Activated CD4-positive, alpha-beta T cell treated with anti-CD3 and anti-CD28 coated beads for 24 hours (primary cell): ENCODE measurements around the gene KCNK15.

Experiments used
- DNase-seq, 2 donors: peaks; one replicate each; pipeline ENCODE4 v3.0.0-alpha.2; 2020; ENCODE audit warnings: low read depth in 2 of 2

Gene KCNK15

DNA sequence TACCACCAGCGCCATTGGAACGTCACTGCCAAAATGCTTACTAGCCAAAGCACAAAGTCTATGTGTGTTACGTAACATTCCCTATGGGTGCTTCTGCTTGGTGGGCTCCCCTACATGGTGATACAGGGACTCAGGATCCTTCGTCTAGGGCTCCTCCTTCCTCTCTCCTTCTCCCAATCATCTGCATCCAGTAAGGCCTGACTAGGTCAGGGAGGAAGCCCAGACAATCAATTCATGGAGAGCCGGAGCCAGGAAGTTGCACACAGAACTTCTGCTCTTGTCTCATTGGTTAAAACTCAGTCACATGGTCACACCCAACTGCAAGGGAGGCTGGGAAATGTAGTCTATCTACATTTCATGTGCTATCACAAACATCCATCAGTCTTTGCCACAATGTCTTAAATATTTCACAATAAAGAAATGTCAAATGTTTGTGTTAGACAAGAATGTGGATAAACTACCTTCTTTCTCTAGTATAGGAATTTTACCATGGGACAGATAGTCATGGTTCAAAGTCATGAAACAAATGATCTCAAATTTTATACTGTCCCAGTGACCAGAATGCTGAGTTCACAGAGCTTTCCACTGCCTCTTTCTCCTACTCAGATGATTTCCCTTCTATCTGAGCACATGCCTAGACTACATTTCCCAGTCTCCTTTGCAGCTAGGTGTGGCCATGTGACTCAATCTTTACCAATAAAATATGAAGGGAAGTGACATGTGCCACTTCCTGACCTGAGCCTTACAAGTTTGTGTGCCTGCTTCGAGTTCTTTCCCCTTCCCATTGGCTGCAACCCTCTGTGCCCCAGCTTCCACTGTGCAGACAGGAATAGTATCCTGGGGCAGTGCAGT is 9.3 kb upstream of the KCNK15 start:
- no peak for DNase-seq

DNA sequence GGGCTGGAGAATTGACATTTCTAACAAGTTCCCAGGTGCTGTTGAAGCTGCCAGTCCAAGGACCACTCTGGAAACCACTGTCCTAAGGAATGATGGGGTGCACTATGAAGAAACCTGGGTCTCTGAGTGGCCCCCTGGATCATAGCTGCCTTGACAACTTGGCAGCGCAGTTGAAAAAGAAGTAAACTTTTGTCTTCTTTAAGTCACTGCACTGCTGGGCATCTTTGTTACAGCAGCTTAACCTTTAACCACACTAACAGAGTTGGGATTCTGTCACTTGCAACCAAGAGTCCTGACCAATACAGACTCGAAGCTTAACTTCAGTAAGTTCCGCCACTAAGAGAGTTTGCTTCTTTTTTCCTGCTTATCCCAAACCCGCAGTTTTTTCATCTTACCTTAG is 8.5 kb upstream of the KCNK15 start:
- no peak for DNase-seq

DNA sequence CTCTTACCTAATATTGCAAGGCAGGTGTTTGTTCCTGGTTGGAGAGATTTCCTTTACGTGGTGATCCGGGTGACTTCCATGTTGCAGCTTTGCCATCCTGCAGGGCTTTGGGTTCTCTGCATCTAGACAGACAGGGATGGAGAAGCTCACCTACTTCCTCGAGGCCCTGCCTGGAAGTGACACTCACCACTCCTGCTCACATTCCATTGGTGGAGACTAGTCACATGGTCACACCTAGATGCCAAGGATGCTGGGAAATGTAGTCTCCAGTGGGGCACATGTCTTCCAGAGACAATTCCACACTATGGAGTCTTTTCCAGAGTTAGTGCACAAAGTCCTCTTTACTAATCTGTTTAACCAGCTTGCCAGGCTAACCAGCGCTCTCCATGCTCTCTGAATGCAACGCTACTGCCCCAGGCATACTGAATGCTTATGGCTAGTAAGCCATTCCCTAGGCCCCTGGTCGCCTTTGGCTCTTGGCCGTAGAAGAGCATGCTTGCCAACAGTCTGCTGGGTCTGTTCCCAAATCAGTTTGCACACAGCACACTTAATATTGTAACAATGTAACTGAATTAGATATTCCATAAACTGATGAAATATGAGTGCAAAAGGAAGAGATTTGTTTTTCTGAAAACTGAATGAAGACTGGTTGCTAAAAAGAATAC is 6.7 kb upstream of the KCNK15 start:
- peak in 1 of 2 donors; percentile 22 for DNase-seq

DNA sequence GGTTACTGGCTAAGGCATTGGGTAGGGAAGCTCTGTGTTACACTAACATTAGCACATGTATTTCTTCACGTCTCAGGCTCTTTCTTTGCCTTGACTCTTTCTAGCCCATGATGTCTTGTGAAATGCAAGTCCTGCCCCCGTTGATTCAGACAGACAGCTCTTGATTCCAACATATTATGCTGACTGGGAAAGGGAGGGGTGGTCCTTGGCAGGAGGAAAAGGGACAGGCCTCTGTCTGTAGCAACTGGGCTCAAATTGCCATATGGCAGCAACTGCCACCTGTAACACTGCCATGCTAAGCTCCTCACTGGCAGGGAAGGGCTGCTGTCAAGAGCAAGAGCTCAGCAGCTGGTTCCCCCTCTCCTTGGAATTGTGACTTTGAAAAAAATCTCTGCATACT is 5.7 kb upstream of the KCNK15 start:
- no peak for DNase-seq

DNA sequence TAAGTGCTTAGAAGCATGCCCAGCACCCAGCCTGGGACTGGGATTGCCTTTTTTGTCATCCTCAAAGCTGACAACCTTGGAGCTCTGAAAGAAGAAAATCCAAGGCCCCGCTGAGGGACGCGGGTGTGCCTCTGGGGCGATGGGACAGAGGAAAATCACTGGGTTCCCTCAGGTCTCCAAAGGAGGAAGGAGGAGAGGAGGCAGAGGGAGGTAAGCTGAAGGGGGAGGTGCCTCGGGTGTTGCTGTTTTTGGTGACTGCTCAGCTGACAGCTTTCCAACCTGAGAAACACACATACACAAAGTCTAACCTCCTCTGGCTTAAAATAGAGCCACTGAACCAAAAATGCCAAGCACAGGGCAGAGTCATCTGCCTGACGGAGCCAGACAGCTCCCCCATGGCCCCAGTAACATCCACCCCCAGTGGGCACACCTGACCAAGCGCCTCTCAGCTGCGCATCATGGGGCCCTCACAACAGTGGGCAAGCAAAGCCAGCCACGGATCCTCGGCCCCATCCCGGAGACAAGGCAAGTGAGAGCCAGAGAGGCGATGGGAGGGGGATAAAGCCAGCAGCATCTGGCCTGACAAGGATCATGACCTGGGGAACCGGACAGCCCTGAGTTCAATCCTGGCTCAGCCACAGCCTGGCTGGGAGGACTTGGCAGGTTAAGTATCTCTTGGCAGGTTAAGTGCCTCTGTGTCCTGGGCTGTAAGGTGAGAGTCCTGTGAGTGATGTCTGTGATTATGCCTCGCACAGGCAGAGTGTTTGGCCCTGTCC is 3.2 kb upstream of the KCNK15 start:
- DNase-seq = no peak

DNA sequence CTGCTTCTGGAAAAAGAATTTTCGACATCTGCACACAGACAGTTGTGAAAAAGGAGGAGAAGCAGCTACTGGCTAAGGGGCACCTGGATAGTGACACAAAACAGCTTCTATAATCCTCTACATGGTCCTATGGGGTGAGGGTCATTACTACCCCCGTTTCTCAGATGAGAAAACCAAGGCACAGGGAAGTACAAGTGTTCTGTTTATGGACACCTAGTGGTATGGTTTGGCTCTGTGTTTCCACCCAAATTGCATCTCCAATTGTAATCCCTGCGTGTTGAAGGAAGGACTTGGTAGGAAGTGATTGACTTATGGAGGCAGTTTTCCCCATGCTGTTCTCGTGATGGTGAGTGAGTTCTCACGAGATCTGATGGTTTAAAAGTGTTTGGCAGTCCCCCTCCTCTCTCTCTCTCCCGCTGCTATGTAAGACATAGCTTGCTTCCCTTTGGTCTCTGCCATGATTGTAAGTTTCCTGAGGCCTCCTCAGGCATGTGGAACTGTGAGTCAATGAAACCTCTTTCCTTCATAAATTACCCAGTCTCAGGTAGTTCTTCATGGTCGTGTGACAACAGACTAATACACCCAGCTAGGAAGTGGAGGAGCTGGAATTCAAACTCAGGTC is 2.5 kb upstream of the KCNK15 start:
- DNase-seq = no peak

DNA sequence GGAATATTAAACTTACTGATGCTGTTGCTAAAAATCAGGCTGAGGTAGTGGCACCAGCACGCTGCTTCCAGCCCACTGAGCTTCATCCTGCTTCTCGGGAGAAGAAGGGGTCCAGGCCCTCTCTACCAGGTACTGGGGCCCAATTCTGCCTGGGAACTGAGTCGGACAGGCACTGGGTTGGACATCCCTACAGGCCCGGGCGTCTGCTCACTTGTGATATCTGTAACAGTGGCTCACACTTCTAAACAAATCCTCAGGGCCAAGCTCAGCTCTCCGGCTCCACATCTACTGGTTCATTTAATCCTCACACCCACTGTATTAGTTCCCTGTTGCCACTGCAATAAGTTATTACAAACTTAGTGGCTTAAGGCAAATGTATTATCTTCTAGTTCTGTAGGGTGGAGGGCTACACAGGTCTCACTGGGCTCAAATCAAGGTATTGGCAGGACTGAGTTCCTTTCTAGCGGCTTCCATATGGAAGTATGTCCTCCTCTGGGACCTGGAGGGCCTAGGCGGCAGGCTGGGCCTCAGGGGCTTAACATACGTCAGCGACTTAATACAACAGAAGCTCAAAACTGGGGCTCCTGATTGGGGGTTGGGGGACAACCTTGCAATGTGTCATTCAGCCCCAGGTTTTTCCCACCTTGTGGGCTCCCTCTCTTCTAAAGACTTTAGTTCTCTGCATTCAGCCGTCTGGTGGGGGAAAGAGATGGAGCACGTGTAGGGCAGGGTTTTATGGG is 1.6 kb upstream of the KCNK15 start:
- no peak for DNase-seq

DNA sequence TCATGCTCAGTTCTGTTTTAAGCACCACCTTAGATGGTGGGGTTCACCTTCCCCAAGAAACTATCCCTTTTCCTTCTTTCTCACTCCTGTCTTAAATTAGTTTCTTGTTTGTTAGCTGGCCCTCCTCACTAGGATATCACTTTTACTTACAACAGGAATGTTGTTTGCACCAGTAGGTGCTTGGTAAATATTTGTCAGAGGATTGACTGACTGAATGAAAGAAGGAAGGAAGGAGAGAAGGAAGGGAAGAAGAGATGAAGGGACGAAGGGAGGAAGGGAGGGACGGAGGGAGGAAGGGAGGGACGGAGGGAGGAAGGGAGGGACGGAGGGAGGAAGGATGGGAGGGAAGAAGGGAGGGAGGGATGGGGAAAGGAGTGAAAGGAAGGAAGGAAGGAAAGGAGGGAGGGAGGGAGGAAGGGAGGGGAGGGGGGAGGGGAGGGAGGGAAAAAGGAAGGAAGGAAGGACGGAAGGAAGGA is 505 bp upstream of the KCNK15 start:
- DNase-seq = no peak

DNA sequence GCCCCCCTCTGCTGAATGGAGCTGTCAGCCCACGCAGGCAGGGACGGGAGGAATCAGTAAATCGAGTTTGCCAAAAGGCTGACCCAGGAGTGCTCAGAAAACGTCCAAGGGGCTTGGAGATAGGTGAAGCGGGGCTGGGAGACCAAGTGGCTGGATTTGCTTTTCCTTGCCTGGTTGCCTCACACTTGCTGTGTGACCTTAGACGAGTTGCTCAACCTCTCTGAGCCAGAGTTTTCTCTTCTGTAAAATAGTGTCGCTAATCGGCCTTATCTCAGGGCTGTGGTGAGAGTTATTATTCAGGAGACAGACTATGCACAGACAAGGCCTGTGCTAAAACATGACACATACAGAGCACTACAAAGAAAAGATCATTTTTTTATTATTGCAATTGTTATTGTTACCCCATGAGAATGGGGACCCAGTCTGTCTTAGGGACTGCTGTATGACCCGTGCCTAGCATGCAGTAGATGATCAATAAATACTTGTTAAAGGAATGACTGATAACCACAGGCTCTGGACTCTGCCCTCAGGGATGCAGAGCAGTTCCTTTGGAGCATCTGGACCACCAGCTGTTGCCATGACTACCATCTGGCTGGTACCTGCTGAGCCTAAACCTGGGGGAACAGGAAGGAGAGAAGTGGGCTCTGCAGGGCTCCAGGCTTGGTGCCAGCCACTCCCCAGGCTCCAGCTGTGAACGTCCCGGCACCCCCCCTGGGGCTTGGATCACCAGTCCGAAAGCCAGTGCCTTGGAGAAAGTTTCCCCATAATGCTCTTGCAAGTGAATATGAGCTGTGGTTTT is 901 bp downstream of the KCNK15 start:
- DNase-seq = no peak

DNA sequence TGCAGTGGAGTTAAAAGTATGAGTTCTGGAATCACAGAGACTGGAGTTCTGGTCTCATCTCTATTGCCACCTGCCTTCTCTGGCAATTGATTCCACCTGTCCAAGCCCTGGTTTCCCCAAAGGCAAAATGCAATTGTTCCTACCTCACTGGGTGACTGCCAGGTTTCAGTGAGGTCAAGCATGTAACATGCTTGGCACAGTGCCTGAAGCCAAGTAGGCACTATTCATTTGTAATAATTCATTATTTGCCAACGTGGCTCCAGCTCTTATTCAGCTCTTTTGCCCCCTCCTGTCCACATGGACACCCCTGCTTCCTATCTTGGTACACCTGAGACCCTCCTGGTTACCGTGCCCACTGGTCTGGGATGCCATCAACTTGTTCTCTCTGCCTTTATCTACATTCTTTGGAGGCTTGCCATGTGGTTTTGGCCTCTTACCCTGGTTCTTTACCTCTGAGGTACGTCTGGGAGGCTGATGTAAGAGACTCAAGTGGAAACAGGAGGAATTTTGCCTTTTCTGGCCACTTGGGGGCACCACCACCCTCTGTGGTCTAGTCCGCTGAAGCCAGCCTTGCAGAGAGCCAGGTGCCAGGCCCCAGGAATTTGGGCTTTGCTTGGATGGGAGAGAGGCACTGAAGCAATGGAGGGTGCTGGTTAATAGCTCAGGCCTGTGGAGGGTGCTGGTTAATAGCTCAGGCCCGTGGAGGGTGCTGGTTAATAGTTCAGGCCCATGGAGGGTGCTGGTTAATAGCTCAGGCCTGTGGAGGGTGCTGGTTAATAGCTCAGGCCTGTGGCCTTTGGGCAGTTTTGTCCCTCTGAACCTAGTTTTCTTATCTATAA is 1.7 kb downstream of the KCNK15 start:
- DNase-seq = peak; percentile 43 to 64

DNA sequence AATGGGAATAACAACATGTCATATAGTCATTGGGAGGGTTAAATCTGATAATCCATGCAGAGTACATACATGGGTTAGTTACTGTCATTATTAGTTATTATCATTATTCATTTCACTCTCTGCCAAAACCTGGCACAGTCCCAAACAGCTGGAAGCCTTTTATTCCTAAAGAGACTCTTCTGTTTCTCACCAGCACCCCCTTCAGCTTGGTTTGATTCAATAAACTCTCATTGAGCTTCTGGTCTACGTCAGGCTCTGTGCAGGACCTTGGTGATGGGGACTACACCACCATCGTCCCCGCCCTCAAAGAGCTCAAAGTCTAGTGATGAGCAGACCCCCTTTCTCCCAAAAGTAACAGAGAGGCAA is 2.3 kb downstream of the KCNK15 start:
- DNase-seq = no peak

DNA sequence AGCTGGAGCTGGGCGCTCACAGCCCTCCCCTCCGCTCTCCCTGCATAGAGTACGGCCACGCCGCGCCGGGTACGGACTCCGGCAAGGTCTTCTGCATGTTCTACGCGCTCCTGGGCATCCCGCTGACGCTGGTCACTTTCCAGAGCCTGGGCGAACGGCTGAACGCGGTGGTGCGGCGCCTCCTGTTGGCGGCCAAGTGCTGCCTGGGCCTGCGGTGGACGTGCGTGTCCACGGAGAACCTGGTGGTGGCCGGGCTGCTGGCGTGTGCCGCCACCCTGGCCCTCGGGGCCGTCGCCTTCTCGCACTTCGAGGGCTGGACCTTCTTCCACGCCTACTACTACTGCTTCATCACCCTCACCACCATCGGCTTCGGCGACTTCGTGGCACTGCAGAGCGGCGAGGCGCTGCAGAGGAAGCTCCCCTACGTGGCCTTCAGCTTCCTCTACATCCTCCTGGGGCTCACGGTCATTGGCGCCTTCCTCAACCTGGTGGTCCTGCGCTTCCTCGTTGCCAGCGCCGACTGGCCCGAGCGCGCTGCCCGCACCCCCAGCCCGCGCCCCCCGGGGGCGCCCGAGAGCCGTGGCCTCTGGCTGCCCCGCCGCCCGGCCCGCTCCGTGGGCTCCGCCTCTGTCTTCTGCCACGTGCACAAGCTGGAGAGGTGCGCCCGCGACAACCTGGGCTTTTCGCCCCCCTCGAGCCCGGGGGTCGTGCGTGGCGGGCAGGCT is 4.6 kb downstream of the KCNK15 start:
- no peak for DNase-seq

DNA sequence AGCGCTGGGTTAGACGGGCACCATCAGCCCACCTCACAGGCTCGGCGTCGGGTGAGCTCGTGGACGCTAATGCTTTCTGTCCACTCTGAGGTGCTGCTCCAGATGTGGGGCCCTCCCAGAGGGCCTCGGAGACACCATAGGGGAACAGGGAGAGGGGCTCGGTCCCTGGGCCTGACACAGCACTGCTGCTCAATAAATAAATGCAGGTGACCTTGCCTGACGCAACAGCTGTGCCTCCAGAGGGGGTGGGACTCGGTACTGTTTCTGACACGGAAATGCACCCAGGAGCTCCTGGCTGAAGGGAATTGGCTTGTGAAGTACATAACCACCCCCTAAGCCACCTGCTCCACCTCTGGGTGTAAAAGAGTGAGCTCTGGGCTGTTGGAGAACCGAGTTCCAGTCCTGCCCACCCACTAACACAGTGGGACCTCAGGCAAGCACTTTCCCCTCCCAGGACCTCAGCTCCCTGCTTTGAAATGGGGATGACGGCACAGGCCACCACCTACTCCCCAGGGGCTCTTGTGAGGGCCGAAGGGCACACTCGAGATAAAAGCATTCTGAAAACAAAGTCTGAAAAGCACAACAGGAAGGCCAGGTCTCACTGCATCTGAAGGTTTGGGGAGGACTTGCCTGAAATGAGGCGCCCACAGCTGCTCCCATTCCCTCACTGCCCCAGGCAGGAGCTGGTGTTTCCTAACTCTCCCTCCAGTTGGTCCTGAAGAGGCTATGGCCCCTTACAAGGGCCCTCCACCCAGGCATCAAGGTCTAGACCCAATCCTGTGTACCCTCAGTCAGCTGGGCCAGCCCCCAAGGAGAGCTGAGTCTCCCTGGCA is 6.7 kb downstream of the KCNK15 start:
- no peak for DNase-seq

DNA sequence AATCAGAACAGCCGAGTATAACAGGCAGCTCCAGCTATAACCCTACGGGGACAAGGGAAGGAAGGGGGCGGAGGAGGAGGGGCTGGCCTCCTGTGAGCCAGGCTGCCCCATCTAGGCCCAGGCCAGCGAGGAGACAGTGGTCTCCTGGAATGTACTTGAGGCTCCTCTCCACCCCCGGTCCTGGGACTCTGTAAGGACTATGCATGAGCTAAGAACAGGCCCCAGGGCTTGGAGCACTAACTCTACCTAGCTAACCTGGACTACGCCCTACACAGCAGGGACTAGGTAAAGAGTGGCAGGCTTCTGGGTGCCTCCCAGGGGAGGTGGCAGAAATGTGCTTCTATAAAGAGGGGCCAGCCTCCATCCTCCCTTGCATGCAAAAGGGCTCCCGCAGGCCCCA is 8.9 kb downstream of the KCNK15 start:
- no peak for DNase-seq

DNA sequence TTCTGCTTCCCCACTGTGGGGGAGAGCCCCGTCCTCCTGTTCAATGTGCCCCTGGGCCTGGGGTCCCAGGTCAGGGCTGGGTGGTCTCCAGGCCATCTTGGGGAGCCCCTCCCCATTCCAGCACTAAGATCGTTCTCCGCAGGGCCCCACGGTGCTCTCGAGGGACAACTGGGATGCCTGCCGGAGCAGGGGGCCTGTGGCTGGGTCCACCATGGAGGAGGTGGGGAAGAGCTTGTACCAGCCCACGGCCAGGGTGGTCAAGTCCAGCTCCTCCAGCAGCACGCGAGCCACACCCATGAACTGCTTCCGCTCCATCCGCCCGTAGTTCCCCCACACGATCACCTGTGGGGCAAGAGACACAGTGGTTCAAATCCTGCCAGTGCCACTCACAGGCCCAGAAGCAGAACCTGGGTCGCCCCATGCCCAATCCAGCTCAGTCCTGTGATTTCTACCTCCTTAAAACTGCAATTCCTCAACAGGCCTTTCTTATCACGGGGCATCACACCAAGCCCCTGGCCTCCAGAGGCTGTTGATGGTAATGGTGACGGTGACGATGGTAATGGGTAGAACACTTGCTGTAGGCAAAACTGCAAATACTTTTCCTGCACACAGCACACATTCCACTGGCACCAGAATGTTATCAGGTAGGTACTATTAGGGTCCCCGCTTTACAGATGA is 10.5 kb downstream of the KCNK15 start:
- DNase-seq = no peak

DNA sequence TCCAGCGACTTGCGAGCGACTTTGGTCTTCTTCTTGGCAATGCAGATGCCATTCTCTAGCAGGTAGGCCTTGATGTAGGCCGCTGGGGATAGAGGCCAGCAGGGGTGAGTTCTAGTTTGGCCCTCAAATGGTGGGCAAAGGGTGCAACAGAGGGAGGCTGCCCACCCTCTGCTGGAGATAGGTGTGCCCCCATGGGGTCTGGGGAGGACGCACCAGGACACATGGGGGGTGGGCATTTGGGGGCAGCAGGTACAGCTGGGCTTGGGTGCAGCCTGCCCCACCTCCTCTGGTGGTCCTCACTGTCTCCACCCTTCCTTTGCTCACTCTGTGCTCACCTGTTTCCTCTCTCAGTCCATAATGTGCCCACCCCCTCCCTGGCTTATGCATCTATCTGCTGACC is 11.3 kb downstream of the KCNK15 start:
- DNase-seq = no peak
